ENCODE results near the gene GREB1L. TPM values are rescaled to one million over a fixed set of nuclear protein-coding genes. Genes with fewer than 3 reads are reported as not detected.

Gene GREB1L
- polyA plus RNA-seq, 2 of the 4 experiments (the other 2 are of a cell fraction), result 1.4 to 2.8 TPM

DNA sequence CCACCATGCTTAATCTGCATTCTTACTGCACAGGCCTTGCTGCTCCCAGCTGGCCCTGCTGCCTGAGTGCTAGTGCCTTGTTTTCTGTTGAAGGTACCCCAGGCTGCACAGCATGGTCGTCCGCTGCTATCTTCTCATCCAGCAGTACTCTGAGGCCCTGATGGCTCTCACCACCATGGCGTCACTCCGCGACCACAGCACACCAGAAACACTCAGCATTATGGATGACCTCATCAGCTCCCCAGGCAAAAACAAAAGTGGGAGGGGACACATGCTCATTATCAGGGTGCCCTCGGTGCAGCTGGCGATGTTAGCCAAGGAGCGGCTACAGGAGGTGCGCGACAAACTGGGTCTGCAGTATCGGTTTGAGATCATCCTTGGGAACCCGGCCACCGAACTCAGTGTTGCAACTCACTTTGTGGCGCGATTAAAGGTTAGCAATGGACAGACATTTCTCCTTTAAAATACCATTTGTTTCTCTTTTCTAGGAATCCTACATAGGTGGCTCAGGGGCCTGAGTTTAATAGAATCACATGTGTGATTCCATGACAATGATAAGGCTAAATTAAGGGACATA, 248.0 kb downstream of the GREB1L start (continued):
- TF ChIP-seq, protein P1, sequence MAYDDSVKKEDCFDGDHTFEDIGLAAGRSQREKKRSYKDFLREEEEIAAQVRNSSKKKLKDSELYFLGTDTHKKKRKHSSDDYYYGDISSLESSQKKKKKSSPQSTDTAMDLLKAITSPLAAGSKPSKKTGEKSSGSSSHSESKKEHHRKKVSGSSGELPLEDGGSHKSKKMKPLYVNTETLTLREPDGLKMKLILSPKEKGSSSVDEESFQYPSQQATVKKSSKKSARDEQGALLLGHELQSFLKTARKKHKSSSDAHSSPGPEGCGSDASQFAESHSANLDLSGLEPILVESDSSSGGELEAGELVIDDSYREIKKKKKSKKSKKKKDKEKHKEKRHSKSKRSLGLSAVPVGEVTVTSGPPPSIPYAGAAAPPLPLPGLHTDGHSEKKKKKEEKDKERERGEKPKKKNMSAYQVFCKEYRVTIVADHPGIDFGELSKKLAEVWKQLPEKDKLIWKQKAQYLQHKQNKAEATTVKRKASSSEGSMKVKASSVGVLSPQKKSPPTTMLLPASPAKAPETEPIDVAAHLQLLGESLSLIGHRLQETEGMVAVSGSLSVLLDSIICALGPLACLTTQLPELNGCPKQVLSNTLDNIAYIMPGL (CRISPR knock-in tag; IDR thresholded peaks at IDR 0.05; ENCODE audit: borderline replicate concordance), result no peak

DNA sequence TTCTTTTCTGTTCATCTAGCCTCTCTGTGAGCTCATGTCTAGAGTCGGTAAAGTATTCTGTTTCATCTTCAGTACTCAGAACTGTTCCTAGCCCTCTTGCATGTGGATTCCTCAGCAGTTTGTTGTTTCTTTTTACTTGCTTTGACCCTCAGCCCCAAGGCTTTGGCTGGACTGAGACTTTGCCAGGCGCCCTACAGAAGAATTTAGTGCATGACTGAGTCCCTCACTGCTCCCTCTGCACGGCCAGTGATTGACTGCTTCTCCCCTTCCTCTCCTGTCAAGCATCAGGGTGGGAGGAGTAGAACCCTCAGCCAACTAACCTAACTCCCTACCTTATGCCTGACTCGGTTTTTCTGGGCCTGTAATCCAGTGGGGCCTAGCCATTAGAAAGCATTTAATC, 248.7 kb downstream of the GREB1L start:
- DNase-seq (ENCODE audit: low read depth in 1 of 2, low spot score in 1 of 2) (no peak), FAIRE-seq (no peak), ATAC-seq (no peak)
- no peak overlapping the region for H3K27ac ChIP-seq
- WGBS (ENCODE audit: missing lambda C conversion rate), result 50% methylated on average over 4 of the region's 4 CpGs
- ChIA-PET CTCF (interaction anchor here (2.2 kb wide), 1 partner anchor 15 kb away, joined by 9 read pairs; no protein-coding TSS in a partner anchor), POLR2A (no interaction called here)
- H3K4me1 ChIP-seq, result no peaks in the 10 kb centered on the region
- H3K4me3 ChIP-seq, result no peak overlapping the region
- H3K4me2 ChIP-seq, result no peak overlapping the region
- H3K9me3 ChIP-seq, result no peaks in the 10 kb centered on the region
- TF ChIP-seq SMC3 (IDR thresholded peaks at IDR 0.05) (no peak), JUN (IDR thresholded peaks at IDR 0.05) (no peak), CBX8 (IDR thresholded peaks at IDR 0.05) (no peak), SREBF2 (IDR thresholded peaks at IDR 0.05) (no peak), ZSCAN20 (CRISPR knock-in tag; IDR thresholded peaks at IDR 0.05) (no peak), HOXB5 (CRISPR knock-in tag; IDR thresholded peaks at IDR 0.05) (no peak), NPAS2 (CRISPR knock-in tag; IDR thresholded peaks at IDR 0.05; ENCODE audit: borderline replicate concordance) (no peak), ZNF302 (CRISPR knock-in tag; IDR thresholded peaks at IDR 0.05) (no peak)
- TF ChIP-seq, protein P2, sequence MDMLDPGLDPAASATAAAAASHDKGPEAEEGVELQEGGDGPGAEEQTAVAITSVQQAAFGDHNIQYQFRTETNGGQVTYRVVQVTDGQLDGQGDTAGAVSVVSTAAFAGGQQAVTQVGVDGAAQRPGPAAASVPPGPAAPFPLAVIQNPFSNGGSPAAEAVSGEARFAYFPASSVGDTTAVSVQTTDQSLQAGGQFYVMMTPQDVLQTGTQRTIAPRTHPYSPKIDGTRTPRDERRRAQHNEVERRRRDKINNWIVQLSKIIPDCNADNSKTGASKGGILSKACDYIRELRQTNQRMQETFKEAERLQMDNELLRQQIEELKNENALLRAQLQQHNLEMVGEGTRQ (IDR thresholded peaks at IDR 0.05), result no peak
- TF ChIP-seq, protein P3, sequence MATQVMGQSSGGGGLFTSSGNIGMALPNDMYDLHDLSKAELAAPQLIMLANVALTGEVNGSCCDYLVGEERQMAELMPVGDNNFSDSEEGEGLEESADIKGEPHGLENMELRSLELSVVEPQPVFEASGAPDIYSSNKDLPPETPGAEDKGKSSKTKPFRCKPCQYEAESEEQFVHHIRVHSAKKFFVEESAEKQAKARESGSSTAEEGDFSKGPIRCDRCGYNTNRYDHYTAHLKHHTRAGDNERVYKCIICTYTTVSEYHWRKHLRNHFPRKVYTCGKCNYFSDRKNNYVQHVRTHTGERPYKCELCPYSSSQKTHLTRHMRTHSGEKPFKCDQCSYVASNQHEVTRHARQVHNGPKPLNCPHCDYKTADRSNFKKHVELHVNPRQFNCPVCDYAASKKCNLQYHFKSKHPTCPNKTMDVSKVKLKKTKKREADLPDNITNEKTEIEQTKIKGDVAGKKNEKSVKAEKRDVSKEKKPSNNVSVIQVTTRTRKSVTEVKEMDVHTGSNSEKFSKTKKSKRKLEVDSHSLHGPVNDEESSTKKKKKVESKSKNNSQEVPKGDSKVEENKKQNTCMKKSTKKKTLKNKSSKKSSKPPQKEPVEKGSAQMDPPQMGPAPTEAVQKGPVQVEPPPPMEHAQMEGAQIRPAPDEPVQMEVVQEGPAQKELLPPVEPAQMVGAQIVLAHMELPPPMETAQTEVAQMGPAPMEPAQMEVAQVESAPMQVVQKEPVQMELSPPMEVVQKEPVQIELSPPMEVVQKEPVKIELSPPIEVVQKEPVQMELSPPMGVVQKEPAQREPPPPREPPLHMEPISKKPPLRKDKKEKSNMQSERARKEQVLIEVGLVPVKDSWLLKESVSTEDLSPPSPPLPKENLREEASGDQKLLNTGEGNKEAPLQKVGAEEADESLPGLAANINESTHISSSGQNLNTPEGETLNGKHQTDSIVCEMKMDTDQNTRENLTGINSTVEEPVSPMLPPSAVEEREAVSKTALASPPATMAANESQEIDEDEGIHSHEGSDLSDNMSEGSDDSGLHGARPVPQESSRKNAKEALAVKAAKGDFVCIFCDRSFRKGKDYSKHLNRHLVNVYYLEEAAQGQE (IDR thresholded peaks at IDR 0.05), result no peak
- TF ChIP-seq, protein P4, sequence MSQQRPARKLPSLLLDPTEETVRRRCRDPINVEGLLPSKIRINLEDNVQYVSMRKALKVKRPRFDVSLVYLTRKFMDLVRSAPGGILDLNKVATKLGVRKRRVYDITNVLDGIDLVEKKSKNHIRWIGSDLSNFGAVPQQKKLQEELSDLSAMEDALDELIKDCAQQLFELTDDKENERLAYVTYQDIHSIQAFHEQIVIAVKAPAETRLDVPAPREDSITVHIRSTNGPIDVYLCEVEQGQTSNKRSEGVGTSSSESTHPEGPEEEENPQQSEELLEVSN (IDR thresholded peaks at IDR 0.05; ENCODE audit: borderline replicate concordance, low read depth), result no peak

DNA sequence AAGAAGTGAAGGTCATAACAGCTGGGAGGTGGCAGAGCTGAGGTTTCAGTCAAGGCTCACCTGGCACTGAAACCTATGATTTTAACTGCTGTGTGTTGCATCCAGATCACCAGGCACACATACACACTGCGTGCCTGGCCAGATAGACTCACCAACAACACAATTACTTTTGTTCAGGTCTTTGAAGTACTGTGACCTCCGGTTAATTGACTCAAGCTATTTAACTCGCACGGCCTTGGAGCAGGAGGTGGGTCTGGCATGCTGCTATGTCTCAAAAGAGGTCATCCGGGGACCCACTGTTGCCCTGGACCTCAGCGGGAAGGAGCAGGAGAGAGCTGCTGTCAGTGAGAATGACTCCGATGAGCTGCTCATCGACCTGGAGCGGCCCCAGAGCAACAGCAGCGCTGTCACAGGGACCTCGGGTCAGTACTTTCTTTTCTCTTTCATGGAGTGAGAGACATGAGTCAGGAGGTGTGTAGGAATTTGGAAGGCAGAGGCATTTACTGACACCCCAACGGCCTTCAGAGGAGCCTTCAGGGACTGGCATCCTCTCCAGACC, 254.3 kb downstream of the GREB1L start:
- FAIRE-seq, result no peak
- Histone ChIP-seq H3K4me3 (no peak overlapping the region), H3K27ac (no peak overlapping the region), H3K4me2 (no peak overlapping the region), H3K4me1 (no peaks in the 10 kb centered on the region), H3K9me3 (no peaks in the 10 kb centered on the region)
- WGBS (ENCODE audit: missing lambda C conversion rate), result 82% methylated on average over 7 of the region's 12 CpGs
- CTCF ChIA-PET, result interaction anchor here (0.9 to 3.3 kb wide), 2 partner anchors 52 to 301 kb away, joined by 4 to 10 read pairs; no protein-coding TSS in a partner anchor
- ATAC-seq, result no peak
- TF ChIP-seq CHD2 (IDR thresholded peaks at IDR 0.05; ENCODE audit: low read length, partially characterized antibody) (no peak), BHLHE40 (IDR thresholded peaks at IDR 0.05; ENCODE audit: low read depth, low read length) (no peak), NFE2L2 (conservative IDR thresholded peaks at IDR 0.05; ENCODE audit: low read length) (no peak), RFX5 (IDR thresholded peaks at IDR 0.05) (no peak), RARB (CRISPR knock-in tag; IDR thresholded peaks at IDR 0.05) (no peak)
- TF ChIP-seq, protein P5, sequence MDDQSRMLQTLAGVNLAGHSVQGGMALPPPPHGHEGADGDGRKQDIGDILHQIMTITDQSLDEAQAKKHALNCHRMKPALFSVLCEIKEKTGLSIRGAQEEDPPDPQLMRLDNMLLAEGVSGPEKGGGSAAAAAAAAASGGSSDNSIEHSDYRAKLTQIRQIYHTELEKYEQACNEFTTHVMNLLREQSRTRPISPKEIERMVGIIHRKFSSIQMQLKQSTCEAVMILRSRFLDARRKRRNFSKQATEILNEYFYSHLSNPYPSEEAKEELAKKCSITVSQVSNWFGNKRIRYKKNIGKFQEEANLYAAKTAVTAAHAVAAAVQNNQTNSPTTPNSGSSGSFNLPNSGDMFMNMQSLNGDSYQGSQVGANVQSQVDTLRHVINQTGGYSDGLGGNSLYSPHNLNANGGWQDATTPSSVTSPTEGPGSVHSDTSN (IDR thresholded peaks at IDR 0.05), result no peak
- TF ChIP-seq, protein P6, sequence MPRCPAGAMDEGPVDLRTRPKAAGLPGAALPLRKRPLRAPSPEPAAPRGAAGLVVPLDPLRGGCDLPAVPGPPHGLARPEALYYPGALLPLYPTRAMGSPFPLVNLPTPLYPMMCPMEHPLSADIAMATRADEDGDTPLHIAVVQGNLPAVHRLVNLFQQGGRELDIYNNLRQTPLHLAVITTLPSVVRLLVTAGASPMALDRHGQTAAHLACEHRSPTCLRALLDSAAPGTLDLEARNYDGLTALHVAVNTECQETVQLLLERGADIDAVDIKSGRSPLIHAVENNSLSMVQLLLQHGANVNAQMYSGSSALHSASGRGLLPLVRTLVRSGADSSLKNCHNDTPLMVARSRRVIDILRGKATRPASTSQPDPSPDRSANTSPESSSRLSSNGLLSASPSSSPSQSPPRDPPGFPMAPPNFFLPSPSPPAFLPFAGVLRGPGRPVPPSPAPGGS (IDR thresholded peaks at IDR 0.05), result no peak
- TF ChIP-seq, protein P7, sequence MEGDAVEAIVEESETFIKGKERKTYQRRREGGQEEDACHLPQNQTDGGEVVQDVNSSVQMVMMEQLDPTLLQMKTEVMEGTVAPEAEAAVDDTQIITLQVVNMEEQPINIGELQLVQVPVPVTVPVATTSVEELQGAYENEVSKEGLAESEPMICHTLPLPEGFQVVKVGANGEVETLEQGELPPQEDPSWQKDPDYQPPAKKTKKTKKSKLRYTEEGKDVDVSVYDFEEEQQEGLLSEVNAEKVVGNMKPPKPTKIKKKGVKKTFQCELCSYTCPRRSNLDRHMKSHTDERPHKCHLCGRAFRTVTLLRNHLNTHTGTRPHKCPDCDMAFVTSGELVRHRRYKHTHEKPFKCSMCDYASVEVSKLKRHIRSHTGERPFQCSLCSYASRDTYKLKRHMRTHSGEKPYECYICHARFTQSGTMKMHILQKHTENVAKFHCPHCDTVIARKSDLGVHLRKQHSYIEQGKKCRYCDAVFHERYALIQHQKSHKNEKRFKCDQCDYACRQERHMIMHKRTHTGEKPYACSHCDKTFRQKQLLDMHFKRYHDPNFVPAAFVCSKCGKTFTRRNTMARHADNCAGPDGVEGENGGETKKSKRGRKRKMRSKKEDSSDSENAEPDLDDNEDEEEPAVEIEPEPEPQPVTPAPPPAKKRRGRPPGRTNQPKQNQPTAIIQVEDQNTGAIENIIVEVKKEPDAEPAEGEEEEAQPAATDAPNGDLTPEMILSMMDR (IDR thresholded peaks at IDR 0.05), result no peak
- POLR2A ChIA-PET, result no interaction called here
- DNase-seq (ENCODE audit: low read depth in 1 of 2, low spot score in 1 of 2), result no peak

Measured in A549 (cell line).